ENCODE data around the gene DPYSL4. TPM values are rescaled to one million over a fixed set of nuclear protein-coding genes. Genes with fewer than 3 reads are reported as not detected.
A peak's percentile ranks its signal among the peaks of the same experiment; 100 is the strongest.

The DPYSL4 gene
- total RNA-seq, 4 donors from 2014 or later: 0.27 TPM; not detected in 3

DNA sequence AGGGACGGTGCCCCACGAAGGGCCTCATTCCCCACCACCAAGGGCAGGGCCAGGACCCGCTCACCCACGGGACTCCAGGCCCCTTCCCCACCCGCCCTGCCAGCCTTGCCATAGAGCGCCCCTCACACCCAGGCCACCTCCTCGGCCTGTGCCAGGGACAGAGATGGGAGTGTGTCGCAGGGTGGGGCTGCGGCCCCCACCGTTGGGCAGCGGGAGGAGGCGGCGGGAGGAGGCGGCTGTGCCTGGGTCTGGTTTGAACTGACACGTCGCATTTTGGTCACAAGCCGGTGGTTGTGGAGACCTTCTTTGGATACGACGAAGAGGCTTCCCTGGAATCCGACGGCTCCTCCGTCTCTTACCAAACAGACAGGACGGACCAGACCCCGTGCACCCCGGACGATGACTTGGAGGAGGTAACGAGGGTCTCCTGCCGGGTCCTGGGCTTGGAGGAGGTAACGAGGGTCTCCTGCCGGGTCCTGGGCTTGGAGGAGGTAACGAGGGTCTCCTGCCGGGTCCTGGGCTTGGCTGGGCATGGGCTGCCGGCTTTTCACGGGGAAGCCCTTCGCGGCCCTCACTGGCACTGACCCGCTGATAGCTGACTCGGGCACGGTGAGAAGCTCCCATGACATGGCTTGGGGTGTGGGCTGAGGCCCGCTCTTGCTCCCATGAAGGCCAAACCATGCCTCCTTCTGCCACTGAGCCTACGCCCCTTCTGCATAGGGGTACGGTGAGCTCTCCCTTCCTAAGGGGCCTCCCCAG, 46.4 kb upstream of the DPYSL4 start:
- Histone ChIP-seq H3K27ac (no peak overlapping the region), H3K27me3 (no peaks in the 10 kb centered on the region), H3K4me1 (peaks cover 0 to 7% (median 0%) of the 10 kb centered on the region in 4 donors), H3K4me3 (no peak overlapping the region), H3K9me3 (no peaks in the 10 kb centered on the region), H3K36me3 (no peaks in the 10 kb centered on the region)
- no peak for DNase-seq
- TF ChIP-seq, protein P1, sequence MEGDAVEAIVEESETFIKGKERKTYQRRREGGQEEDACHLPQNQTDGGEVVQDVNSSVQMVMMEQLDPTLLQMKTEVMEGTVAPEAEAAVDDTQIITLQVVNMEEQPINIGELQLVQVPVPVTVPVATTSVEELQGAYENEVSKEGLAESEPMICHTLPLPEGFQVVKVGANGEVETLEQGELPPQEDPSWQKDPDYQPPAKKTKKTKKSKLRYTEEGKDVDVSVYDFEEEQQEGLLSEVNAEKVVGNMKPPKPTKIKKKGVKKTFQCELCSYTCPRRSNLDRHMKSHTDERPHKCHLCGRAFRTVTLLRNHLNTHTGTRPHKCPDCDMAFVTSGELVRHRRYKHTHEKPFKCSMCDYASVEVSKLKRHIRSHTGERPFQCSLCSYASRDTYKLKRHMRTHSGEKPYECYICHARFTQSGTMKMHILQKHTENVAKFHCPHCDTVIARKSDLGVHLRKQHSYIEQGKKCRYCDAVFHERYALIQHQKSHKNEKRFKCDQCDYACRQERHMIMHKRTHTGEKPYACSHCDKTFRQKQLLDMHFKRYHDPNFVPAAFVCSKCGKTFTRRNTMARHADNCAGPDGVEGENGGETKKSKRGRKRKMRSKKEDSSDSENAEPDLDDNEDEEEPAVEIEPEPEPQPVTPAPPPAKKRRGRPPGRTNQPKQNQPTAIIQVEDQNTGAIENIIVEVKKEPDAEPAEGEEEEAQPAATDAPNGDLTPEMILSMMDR (IDR thresholded peaks at IDR 0.05): no peak
- no peak for TF ChIP-seq POLR2A (IDR thresholded peaks at IDR 0.05)

DNA sequence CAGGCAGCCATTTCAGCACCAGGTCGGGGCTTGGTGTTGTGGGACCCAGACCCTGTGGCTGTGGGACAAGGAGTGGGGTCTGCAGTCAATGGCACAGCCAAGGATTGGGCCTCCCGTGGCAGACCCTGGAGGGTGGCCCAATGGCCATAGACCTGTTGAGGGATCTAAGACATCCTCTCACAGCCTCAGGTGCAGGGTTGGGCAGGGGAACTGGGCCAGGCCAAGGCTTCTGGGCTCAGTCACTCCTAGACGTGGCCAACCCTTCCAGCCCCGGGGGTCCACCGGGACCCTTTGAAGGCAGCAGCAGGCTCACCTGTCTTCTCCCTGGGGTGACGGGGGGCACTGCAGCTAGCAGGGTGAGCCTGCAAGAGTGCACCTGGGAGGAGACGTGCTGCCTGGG, 45.7 kb upstream of the DPYSL4 start:
- H3K4me3 ChIP-seq: no peak overlapping the region
- DNase-seq: no peak
- H3K9me3 ChIP-seq: no peaks in the 10 kb centered on the region
- peaks cover 0 to 7% (median 0%) of the 10 kb centered on the region in 4 donors for H3K4me1 ChIP-seq
- H3K27ac ChIP-seq: no peak overlapping the region
- TF ChIP-seq, protein P1 (IDR thresholded peaks at IDR 0.05): no peak
- no peak for TF ChIP-seq POLR2A (IDR thresholded peaks at IDR 0.05)
- H3K36me3 ChIP-seq: no peaks in the 10 kb centered on the region
- no peaks in the 10 kb centered on the region for H3K27me3 ChIP-seq

DNA sequence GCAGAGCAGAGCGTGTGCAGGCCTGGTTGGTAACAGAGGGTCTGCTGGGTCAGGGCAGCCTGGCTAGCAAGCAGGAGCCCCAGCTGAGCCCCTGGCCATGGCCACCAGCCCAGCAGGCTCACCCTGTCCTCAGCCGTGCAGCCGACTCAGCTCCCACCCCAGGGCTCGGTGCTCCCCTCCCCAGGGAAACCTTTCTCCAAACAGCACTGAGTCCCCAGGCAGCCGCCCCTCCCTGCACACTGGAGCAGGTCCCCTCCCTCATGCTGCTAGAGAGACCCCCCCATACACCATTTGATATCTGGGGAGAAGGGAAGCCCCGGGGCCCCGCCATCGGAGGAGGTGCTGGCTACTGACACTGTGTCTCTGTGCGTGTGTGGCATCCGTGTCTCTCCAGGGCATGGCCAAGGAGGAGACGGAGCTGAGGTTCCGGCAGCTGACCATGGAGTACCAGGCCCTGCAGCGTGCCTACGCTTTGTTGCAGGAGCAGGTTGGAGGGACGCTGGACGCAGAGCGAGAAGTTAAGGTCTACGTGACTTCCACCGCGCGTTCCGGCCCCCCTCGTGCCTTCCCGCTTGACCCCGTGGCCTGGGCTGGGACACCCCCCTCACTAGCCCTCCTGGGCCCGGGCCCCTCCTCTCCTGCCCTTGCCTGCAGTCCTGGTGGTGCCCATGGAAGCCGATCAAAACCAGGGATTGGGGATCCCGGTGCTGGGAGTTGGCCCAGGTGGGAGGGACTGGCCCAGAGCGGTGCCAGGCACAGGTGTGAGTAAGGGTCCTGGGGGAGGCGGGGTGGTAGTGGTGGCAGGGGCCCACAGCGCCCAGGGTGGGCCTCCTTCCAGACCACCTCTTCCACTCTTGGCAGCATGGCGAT, 45.0 kb upstream of the DPYSL4 start:
- no peaks in the 10 kb centered on the region for H3K36me3 ChIP-seq
- H3K4me1 ChIP-seq: peaks cover 0 to 7% (median 0%) of the 10 kb centered on the region in 4 donors
- no peaks in the 10 kb centered on the region for H3K27me3 ChIP-seq
- no peaks in the 10 kb centered on the region for H3K9me3 ChIP-seq
- H3K4me3 ChIP-seq: no peak overlapping the region
- no peak for DNase-seq
- H3K27ac ChIP-seq: no peak overlapping the region
- no peak for TF ChIP-seq POLR2A (IDR thresholded peaks at IDR 0.05)
- TF ChIP-seq, protein P1 (IDR thresholded peaks at IDR 0.05): no peak

DNA sequence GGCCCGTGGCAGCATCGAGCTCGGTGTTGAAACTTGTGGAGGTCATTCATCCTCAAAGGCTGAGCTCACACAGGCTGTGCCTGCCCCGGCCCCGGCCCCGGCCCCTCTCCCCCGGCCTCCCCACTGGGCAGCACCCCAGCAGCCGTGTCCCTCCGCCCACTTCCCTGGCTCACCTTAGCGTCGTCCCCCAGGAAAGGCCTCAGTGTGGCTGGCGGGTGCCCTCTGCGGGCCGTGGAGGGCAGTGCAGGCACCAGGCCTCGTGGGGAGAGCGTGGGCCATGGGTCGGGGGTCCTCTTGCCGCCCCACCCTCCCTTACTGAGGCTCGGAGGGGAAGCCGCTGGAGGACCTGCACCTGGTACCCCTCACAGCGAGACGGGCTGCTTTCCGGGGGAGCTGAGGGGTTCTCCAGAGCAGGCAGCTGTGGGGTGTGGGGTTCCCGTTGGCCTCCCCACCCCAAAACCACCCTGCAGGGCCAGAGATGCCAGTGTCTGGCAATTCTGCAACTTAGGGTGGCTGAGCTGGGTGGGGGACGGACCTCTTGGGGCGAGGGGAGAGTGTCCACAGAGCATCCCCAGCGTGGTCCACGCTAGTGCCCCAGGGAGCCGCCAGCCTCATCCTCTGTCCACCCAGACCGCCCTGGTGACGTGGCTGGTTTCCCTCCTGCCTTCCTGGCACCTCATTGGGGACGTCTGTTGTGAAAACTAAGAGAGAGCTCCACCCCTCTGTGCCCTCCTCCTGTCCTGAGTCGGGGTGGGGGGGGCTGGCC, 44.2 kb upstream of the DPYSL4 start:
- DNase-seq: peak in 1 of 3 donors; percentile 62
- no peaks in the 10 kb centered on the region for H3K9me3 ChIP-seq
- no peak overlapping the region for H3K27ac ChIP-seq

DNA sequence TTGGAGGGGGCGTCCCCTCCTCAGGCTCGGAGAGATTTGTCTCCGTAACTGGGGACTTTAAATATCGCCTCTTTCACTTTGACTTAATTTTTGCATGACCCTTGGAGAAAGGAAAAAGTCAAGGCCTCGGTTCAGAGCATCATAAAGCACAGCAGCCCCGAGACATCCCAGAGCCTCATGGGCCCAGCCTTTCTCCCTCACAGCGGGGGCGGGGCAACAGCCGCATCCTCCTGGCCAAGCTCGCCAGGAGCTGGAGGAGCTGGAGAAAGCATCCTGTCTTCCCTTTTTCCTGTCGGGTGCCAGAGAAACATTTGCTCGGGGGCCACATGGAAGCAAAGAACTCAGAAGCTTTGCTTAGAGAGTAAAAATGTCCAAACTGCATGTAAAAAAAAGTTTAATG, 43.6 kb upstream of the DPYSL4 start:
- no peaks in the 10 kb centered on the region for H3K27me3 ChIP-seq
- no peak overlapping the region for H3K27ac ChIP-seq
- H3K9me3 ChIP-seq: no peaks in the 10 kb centered on the region
- TF ChIP-seq POLR2A (IDR thresholded peaks at IDR 0.05): no peak
- TF ChIP-seq, protein P1 (IDR thresholded peaks at IDR 0.05): no peak
- no peak for DNase-seq
- no peaks in the 10 kb centered on the region for H3K36me3 ChIP-seq
- peaks cover 0 to 7% (median 0%) of the 10 kb centered on the region in 4 donors for H3K4me1 ChIP-seq
- H3K4me3 ChIP-seq: no peak overlapping the region

More for the DNA sequence above, 44.2 kb upstream of the DPYSL4 start:
- no peaks in the 10 kb centered on the region for H3K27me3 ChIP-seq
- H3K4me1 ChIP-seq: peaks cover 0 to 7% (median 0%) of the 10 kb centered on the region in 4 donors
- H3K36me3 ChIP-seq: no peaks in the 10 kb centered on the region
- no peak overlapping the region for H3K4me3 ChIP-seq
- TF ChIP-seq, protein P1 (IDR thresholded peaks at IDR 0.05): peak in 5 of 6 experiments; percentile 53 to 86 (median 61)
- TF ChIP-seq POLR2A (IDR thresholded peaks at IDR 0.05): no peak

Data from Peyer's patch (tissue), 4 donors.